GM10847 (cell line): ENCODE results near the gene TKTL2.

Experiments
- POLR2A ChIP-seq: IDR thresholded peaks from 2 replicates; pipeline ENCODE4 v1.6.1; 2011; ENCODE audit not compliant: insufficient read length; ENCODE audit errors: extremely low read depth

TKTL2 gene

GRCh38 chr4:163473130-163473529, 424 bp downstream of the TKTL2 start:
- TF ChIP-seq POLR2A: no peak

GRCh38 chr4:163470391-163470790, 3.2 kb downstream of the TKTL2 start:
- TF ChIP-seq POLR2A: no peak

- no peak for TF ChIP-seq POLR2A
These were observed 6.3 kb downstream of the TKTL2 start for GRCh38 chr4:163467082-163467770.

GRCh38 chr4:163462556-163462955, 11.0 kb downstream of the TKTL2 start:
- no peak for TF ChIP-seq POLR2A

GRCh38 chr4:163448540-163449203, 24.9 kb downstream of the TKTL2 start:
- no peak for TF ChIP-seq POLR2A

- TF ChIP-seq POLR2A: no peak
These were observed 26.1 kb downstream of the TKTL2 start for GRCh38 chr4:163447481-163447880.

- TF ChIP-seq POLR2A: no peak
These were observed 33.5 kb downstream of the TKTL2 start for GRCh38 chr4:163440040-163440439.
